Epithelial cell of esophagus (primary cell): ENCODE measurements around the gene LGALS1.
"Not testable (repeated sequence)": the region's sequence is repeated elsewhere in the genome, so short reads cannot be mapped to it uniquely, and the experiment has no call there.

Experiments
- DNase-seq: peaks from one replicate; pipeline ENCODE4 v3.0.0; 2010; ENCODE audit warnings: low read depth
- H3K4me3 ChIP-seq: 2 replicates; pipeline ENCODE4 v1.5.1; 2011; ENCODE audit warnings: mild to moderate bottlenecking, low read length, control low read depth
- TF ChIP-seq, protein P1 (sequence below): IDR thresholded peaks from 2 replicates; pipeline ENCODE4 v1.5.1; 2011; ENCODE audit warnings: low read depth, mild to moderate bottlenecking, low read length, control low read depth, inconsistent platforms; ENCODE audit not compliant: insufficient read depth; ENCODE audit errors: missing control alignments

Gene LGALS1

DNA sequence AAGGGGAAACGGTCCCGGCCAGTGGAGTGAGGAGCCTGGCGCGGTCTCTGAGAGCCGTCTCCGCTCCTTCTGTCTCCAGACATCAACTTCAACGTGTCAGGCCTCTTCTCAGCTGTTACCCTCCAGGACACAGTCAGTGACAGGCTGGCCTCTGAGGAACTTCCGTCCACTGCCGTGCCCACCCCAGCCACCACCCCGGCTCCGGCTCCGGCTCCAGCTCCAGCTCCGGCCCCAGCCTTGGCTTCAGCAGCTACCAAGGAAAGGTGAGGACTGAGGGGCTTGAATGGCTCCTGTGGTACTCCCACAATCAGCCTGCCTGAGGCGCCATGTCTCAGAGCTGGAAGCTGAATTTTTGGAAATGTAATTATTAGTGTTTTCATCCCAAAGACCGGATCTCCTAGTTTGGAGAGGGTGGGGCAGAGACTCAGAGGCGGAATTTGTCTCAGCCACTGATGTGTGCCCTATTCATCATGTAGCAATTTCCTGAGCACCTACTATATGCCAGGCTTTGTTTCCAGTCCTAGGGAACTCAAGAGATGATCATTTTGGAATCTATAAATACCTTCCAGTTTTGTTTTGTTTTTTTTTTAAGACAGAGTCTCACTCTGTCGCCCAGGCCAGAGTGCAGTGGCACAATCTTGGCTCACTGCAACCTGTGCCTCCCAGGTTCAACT lies 24.8 kb upstream of the LGALS1 start:
- DNase-seq: no peak
- no peak overlapping the region for H3K4me3 ChIP-seq
- TF ChIP-seq, protein P1, sequence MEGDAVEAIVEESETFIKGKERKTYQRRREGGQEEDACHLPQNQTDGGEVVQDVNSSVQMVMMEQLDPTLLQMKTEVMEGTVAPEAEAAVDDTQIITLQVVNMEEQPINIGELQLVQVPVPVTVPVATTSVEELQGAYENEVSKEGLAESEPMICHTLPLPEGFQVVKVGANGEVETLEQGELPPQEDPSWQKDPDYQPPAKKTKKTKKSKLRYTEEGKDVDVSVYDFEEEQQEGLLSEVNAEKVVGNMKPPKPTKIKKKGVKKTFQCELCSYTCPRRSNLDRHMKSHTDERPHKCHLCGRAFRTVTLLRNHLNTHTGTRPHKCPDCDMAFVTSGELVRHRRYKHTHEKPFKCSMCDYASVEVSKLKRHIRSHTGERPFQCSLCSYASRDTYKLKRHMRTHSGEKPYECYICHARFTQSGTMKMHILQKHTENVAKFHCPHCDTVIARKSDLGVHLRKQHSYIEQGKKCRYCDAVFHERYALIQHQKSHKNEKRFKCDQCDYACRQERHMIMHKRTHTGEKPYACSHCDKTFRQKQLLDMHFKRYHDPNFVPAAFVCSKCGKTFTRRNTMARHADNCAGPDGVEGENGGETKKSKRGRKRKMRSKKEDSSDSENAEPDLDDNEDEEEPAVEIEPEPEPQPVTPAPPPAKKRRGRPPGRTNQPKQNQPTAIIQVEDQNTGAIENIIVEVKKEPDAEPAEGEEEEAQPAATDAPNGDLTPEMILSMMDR: no peak

DNA sequence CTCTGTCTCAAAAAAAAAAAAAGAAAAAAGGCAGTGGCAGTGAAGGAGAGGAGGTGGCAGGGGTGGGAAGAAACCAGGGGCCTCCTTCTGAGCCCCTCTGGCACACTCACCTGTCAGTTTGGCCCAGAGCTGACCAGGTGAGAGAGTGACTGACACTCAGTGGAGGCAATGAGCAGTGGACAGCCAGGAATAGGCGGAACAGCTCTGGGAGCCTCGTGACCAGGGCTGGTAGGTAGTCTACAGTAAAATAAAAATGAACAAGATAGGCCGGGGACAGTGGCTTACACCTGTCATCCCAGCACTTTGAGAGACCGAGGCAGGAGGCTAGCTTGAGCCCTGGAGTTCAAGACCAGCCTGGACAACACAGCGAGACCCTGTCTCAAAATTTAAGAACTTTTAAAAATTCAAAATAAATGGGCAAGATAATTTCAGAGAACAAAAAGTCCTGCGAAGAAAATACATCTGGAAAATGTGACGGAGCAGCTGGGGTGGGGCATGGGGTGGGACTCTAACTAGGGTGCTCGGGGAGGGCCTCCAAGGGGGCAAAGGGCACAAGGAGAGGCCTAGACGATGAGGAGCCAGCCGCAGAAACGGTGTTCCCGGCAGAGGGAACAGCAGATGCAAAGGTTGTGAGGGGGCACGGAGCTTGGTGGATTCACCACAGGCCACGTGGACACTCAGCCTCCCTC lies 20.7 kb upstream of the LGALS1 start:
- H3K4me3 ChIP-seq: no peak overlapping the region
- TF ChIP-seq, protein P1: no peak
- DNase-seq: no peak

DNA sequence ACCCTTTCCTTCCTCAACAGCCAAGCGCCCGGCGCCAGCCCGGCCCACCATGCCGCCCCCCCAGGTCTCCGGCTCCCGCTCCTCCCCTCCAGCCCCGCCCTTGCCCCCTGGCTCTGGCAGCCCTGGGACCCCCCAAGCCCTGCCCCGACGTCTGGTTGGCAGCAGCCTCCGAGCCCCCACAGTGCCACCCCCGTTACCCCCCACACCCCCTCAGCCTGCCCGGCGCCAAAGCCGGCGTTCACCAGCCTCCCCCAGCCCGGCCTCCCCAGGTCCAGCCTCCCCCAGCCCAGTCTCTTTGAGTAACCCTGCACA lies 20.2 kb upstream of the LGALS1 start:
- TF ChIP-seq, protein P1: no peak
- no peak overlapping the region for H3K4me3 ChIP-seq
- no peak for DNase-seq

DNA sequence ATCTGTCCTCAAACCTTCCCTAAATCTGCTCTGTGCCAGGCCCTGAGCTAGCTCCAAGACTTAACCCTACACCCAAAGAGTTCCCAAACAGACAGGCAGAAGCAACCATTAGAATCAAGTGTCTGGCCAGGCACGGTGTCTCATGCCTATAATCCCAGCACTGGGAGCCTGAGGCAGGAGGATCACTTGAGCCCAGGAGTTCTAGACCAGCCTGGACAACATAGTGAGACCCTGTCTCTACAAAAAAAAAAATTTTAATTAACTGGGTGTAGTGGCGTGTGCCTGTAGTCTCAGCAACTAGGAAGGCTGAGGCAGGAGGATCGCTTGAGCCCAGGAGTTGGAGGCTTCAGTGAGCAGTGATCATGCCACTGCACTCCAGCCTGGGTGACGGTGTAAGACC lies 18.9 kb upstream of the LGALS1 start:
- not testable (repeated sequence) for DNase-seq, H3K4me3 ChIP-seq

DNA sequence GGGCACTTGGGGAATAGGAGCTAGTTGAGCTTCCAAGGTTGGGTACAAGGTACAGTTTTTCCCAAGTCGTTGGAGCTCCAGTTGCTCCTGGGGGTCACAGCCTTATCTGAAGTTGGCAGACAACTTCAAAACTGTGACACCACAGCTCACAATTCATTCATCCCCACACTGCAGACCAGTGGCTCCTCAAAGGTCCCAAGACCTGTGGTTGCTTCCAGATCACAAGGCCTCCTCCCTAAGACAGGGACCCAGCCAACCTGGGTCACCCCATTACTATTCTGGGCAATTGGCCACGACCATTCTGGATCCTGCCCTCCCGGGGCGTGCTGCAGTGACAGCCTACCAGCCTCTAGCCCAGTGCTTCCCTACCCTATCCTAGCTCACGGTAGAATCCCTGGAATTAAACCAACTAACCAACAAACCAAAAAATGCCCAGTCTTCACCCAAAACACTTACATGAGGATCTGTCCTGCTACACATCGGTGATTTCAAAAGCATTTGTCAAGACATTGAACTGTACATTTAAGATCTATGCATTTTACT lies 17.8 kb upstream of the LGALS1 start:
- TF ChIP-seq, protein P1: no peak
- DNase-seq: peak; percentile 35
- peak overlapping the region; percentile 64 for H3K4me3 ChIP-seq

DNA sequence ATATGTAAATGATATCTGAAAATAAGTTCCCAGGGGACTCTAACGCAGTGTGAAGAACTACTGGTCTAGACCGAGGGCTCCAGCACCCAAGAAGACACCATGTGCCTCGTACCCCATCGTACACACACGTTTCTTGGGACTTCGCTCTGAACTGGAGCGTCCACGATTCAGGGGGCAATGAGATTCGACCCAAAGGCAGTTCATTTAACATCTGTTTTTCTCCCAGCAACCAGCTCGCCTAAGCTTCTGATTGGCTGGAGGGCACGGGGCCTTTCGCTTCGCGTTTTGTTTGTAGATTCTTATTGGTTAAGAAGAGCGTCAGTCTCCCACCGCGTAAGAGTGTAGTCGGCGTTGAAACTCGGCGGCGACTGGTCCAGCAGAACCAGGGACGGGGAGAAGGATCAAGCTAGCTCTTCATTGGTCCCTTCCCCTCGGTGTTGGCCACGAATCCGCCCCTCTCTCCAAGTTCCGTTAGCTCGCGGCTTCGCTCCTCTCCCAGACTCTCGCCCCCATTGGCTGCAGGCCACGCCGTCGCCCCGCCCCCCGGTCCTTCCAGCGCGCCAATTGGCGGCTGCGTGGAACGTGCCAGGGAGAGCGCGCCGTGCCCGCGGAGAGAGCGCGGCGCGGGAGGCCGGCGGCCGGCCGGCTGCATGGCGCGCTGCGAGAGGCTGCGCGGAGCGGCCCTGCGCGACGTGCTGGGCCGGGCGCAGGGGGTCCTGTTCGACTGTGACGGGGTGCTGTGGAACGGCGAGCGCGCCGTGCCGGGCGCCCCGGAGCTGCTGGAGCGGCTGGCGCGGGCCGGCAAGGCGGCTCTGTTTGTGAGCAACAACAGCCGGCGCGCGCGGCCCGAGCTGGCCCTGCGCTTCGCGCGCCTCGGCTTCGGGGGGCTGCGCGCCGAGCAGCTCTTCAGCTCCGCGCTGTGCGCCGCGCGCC lies 17.0 kb upstream of the LGALS1 start, which contains the start of gene PDXP:
PDXP (plus strand) TSS at position 591 of the 933 bp plus-strand sequence; CDS start at position 651, 60 bp downstream.
- peak within 1 kb of the TSS; percentile 64 for H3K4me3 ChIP-seq
- TF ChIP-seq, protein P1: no peak
- DNase-seq: peak; percentile 100
